DMS 273 treated with DMSO at 0.1 percent for 48 hours (cell line): ENCODE results near the gene NRBP1.

ENCODE experiments used
- DNase-seq: peaks from one replicate; lab custom pipeline; 2025; lab: John Stamatoyannopoulos, UW

Gene NRBP1

DNA sequence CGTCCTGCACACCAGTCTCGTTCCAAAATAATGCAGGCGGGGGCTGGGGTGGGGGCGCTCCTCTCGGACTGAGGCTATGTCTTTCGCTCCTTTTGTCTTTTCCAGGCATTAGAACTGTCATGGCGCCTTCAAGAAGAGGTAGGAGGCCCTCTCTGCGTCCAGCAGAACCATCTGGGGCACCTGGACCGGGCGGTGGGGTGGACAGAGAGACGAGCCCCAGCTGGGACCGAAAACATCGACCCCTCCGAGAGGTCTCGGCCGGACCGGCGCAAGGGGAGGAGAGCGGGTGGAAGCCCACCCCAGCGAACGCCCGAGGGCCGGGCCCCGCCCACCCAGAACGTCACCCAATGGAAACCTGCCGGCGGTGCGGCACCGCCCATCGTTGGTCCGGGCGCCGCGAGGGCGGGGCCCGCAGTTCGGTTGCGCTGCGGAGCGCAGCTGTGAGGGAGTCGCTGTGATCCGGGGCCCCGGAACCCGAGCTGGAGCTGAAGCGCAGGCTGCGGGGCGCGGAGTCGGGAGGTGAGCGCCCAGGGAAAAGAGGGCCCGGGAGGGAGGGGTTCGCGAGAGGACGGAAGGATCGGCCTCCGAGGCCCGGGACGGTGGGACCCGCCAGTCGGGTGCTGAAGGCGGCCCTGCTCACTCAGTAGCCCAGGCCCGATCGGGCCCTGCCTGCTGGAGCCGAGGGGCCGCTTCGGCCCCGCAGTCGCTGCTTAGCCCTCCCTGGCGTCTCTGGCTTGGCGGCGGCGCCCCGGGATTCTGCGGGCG, at the start of gene NRBP1:
NRBP1 (plus strand) TSS at position 419 of the 765 bp plus-strand sequence. CDS start 4,643 bp downstream, outside the sequence.
- DNase-seq = peak; percentile 76

- no peak for DNase-seq
Measured at GRCh38 chr2:27378809-27379290, 49.6 kb upstream of the NRBP1 start.

DNA sequence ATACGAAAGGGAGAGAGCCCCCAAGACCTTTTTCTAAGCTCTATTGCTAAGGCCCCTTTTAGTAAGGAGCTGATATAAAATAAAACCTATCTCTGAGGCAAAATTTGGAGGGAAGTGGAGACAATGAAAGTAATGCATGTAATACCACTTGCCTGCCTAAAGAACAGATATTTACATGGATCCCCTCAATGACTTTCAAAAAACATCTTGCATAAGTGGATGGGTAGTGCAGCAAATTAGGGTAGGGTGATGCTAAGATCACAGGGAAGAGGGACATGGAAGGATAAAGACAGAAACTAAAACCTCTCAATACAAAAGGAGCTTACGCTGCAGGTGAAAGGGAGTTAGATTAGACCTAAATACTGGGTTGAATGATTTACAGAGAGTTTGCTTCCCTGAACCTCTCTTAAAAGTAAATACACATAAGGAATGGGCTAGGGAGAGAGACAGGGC, 49.0 kb upstream of the NRBP1 start:
- DNase-seq = no peak

DNA sequence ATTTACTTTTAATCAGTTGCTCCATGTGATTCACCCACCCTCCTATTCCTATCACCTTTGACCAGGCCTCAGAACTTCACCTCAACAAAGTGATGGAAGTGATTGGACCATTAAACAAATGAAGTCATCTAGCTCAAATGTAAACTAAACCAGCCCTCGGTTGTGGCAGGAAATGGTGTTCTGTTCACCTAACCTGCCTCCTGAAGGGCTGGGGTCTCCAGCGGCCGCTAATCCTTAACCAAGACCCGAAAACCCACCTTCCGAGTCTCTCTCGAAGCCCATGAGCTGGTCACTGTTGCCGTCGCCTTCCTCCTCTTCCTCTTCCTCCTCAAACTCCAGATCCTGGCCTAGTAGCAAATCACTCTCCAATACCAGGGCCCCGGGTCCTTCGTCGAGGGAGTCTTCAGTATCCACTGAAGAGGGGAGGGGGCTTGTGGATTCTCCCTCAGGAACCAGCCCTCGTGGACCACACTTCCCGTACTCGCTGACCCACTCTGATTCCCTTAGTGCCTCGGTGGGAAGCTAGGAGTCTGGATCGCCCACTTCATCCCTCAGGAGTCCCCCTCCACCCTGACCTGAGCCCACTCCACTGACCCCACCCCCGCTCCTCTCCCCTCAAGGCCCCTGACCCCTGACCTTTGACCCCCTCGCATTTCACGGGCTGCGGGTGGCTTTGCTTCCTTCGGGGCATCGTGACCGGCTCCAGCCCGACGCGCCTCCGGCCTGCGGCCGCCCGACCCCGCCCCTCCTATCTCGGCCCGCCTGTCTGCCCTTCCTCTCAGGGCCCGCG, 48.4 kb upstream of the NRBP1 start:
- no peak for DNase-seq

GRCh38 chr2:27380626-27381545, 47.5 kb upstream of the NRBP1 start, which contains the start of gene ZNF513:
TSS of gene ZNF513 (minus strand) at chr2:27380734. CDS start at chr2:27380526, 208 bp downstream.
- peak; percentile 87 for DNase-seq

GRCh38 chr2:27381577-27382181, 46.8 kb upstream of the NRBP1 start:
- DNase-seq = peak; percentile 90

GRCh38 chr2:27390822-27391679, 37.4 kb upstream of the NRBP1 start:
- DNase-seq = no peak

- no peak for DNase-seq
Measured at GRCh38 chr2:27393225-27393624, 35.2 kb upstream of the NRBP1 start.

- no peak for DNase-seq
Measured at GRCh38 chr2:27398962-27399361, 29.5 kb upstream of the NRBP1 start.

DNA sequence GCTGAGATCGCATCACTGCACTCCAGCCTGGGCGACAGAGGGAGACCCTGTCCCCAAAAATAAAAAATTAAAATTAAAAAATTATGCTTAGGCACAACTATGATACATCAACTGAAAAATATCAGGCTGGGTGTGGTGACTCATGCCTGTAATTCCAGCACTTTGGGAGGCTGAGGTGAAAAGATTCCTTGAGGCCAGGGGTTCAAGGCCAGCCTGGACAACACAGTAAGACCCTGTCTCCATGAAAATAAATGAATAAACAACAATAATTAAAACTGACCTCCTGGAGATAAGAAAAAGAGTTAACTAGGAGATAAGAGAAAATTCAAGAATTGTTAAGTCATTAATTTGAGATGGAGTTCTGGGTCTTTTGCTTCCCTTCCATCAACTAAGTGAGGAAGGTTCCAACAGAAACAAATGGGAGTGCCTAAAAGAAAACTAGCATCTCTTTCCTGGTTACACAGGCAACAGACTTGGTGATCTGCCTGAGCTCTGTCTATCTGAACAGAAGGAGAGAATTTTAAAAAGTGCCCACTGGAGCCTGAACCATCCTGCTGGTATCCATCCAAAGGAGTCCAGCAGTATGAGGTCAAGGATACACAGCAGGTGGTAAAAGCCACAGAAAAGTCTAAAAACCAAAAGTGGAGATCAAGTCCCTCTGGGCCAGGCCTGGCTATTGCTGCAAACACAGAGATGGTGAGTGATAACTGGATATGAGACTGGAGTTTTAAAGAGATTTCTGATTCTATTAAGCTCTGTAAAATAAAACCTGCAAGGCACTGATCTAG, 27.9 kb upstream of the NRBP1 start:
- no peak for DNase-seq

DNA sequence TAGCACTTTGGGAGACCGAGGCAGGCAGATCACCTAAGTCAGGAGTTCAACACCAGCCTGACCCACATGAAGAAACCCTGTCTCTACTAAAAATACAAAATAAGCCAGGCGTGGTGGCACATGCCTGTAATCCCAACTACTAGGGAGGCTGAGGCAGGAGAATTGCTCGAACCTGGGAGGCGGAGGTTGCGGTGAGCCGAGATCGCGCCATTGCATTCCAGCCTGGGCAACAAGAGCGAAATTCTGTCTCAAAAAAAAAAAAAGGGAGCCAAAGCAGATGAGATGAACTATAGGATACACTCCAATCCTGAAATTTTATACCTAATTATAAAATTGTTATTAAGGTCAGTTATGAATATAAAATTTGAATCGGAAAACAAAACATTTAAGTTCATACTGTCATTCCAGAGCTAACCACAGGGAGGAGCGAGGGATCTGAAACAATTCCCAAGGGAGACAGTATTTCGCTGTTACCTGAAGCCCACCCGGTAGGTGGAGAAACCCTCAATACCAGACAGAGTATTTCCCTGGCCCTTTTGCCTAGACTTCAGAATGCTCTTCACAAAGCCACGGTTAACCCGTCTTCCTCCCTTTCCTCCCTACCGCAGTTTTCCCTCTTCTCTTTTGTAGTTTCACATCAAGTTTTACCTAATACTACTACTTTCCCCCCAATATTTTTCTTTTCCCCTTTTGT, 20.5 kb upstream of the NRBP1 start:
- no peak for DNase-seq

DNA sequence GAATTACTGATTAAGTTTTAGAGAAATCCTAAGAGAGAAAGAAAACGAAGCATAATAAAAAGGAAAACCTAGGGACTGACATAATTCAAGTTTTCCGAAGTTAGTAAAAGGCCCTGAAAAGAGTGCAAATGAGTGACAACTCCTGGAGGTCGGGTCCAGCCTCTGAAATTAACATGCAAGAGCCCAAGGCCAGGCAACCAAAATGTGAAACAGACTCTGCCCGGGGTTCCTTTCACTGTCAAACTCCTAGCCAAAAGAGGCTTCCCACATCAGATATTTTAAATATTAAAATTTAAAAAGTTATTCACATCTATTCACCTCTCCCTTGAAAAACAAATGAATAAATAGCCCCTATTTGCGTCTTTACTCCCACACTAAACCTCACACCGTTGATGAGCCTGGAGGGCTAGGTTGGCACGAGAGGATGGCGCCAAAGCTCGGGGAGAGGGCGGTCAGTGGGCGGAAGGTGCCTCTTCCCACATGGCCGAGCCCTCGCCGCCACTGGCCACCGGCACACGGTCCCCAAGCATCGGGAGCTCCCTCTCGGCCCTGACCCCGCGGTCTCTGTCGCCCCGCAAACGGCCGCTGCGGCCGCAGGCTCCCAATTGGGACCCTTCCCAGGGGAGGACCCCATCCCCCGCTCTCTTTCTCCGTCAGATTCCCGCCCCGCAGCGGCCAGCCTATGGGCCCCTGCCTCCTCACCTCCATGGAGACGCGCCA, 19.7 kb upstream of the NRBP1 start:
- DNase-seq = no peak

GRCh38 chr2:27409321-27410073, 18.9 kb upstream of the NRBP1 start, which contains the start of gene PPM1G:
TSS of gene PPM1G (minus strand) at chr2:27409591. CDS start at chr2:27409422, 169 bp downstream.
- peak; percentile 89 for DNase-seq

- no peak for DNase-seq
Measured at GRCh38 chr2:27412419-27413152, 15.8 kb upstream of the NRBP1 start.

DNA sequence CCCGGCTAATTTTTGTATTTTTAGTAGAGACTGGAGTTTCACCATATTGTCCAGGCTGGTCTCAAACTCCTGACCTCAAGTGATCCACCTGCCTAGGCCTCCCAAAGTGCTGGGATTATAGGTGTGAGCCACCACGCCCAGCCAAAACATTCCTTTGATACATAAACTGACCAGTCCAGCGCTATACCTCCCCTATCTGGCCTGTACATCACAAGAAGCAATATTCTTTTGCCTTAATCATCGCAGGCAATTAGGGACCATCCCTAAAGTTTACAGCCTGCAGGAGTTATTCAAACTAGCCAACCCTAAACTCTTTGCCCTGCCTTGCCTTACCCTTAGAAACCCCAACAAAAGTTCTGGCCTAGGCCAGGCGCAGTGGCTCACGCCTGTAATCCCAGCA, 12.3 kb upstream of the NRBP1 start:
- no peak for DNase-seq

DNA sequence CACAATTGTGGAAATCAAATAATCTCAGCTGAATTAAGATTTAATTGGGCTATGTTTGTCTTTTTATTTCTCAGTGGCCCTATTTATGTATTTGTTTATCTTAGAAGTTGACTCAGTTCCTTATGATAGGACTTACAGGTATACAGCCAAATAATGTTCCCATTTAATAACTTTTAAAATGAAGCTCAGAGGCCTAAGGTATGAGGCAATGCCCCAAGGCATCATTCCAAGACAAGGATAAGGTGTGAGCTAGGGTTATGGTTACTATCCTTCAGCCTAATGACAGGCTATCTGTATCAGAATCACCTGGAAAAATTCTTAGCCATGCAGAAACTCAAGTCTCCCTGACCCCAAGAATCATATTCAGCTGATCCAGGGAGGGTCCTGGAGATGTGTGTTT, 7.4 kb upstream of the NRBP1 start:
- DNase-seq = no peak
